GM19035 (cell line): ENCODE data around the gene BEAN1.

Experiments used
- ATAC-seq: cut with Tn5 transposase; IDR thresholded peaks from one replicate; pipeline ENCODE4 v1.9.1; 2021; ENCODE audit not compliant: unreplicated experiment

Gene BEAN1, protein sequence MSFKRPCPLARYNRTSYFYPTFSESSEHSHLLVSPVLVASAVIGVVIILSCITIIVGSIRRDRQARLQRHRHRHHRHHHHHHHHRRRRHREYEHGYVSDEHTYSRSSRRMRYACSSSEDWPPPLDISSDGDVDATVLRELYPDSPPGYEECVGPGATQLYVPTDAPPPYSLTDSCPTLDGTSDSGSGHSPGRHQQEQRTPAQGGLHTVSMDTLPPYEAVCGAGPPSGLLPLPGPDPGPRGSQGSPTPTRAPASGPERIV

DNA sequence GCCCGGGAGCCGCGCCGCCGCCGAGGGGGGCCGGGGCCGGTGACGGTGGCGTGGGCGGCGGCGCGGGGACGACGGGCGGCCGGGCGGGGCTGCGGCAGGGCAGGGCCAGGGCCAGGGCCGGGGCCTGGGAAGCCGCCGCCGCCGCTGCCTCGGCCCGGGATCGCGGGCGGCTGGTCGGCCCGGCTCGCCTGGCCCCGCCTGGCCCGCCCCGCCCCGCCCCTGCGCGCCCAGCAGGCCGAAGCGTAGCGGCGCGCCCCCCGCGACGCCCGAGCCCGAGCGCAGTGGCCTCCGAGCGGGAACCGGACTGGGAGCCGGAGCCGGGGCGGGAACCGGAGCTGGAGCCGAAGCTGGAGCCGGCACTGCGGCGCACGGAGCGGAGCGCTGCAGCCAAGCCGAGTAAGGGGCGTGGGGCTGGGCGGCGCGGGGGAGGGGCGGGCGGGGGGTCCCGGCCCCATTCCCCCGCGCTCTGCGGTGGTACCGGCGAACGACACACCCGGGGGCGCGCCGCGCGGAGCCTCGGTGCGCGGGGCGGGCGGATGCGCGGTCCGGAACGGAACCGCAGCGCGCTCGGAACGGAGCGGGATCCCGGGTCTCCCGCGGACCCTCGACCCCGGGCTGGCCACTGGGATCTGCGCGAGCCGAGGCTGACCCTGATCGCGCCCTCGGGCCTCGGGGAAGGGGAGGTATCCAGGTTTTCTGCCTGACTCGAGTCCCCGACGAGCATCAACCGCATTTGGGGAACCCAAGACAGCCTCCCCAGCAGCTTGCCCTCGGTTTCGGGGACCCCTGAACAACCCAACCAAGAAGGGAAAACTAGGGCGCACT, at the start of gene BEAN1:
BEAN1 (plus strand) TSS at position 260 of the 825 bp plus-strand sequence. CDS start 10,382 bp downstream, outside the sequence.
- ATAC-seq: no peak

DNA sequence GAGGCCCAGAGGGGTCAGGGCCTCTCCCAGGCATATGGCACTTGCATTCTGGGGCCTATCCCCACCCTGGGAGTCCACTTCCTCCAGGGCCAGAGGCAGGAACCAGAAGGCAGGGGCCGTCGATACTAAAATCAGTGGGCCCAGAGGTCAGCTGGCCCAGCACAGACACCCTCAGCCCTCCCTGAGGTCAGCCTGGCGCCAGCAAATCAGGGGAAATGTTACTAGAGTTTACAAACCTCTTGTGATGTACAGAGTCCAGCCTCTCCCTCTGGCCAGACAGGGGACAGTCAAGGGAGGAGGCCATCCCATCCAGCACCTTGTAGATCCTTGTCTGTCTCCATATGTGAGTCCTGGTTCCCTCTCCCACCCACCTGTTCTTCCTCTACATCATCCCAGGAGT, 49.8 kb upstream of the BEAN1 start:
- no peak for ATAC-seq

DNA sequence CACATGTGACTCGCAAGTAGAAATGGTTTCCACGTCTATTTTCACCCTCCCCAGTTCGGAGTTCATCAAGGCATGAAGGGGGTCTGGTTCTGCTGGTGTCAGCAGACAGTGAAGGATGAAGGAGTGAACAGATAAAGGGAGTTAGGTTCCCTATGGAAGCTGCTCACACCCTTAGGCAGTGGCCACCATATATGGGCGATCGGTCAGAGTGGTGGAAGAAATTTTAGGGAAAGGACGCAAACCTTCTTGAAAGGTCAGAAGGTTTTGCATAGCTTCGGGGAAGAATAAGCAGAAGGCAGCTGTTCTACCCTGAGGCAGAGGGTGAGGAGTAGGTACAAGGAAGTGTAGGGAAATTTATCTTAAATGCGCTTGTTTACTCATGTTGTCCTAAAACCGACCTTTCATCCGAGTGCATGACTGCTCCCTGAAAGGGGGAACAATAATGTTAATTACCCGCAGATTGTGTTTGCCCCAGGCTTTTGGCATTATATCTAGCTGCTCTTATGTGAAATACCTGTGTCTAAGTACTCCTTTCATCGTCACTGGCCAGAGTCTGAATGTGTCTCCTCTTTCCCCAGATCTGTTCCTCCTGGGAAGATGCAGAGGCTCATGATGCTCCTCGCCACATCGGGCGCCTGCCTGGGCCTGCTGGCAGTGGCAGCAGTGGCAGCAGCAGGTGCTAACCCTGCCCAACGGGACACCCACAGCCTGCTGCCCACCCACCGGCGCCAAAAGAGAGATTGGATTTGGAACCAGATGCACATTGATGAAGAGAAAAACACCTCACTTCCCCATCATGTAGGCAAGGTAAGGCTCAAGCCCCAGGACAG, 48.1 kb upstream of the BEAN1 start:
- ATAC-seq: no peak

DNA sequence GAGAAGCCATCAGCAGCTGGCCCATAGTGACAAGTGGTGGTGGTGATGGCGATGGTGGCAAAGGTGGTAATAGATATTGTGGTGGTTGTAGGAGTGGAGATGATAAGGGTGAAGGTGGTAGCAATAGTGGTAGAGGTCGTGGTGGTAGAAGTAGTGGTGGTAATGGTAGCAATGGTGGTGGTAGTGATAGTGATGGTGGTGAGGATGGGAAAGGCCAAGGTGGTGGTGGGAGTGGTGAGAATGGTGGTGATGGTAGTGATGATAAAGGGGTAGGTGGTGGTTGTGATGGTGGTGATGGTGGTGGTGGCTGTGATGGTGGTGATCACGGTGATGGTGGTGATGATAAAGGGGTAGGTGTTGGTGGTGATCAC, 47.5 kb upstream of the BEAN1 start:
- no peak for ATAC-seq

DNA sequence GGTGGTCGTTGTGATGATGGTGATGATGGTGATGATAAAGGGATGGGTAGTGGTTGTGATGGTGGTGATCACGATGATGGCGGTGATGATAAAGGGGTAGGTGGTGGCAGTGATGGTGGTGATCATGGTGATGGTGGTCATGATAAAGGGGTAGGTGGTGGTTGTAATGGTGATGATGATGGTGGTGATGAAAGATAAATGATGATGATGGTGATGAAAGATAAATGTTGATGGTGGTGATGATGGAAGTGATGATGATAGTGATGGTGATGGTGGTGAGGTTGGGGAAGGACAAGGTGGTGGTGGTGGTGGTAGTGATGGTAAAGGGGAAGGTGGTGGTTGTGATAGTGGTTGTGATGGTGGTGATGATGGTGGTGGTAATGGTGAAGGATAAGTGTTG, 46.7 kb upstream of the BEAN1 start:
- ATAC-seq: no peak

DNA sequence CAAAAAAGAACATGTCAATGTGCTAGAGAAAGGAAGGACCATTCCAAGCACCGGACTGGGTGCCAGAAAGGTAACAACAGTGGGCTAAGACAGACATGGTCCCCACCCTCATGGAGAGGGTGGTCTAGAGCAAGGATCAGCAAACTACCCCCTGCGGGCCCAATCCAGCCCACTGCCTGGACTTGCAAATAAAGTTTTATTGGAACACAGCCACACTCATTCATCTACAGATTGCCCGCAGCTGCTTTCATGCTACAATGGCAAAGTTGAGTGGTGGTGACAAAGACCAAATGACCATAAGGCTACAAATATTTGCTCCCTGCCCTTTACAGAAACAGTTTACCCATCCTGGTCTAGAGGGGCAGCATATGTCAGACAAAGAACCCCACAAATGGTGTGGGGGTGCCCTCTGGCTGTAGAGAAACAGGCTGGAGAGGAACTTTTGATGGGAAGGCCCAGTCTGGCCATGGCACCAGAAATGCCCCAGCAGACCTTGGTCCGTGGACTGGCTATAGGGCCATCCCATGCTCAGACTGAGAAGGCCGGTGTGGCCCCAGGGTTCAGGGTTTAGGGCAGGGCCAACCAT, 45.4 kb upstream of the BEAN1 start:
- ATAC-seq: no peak

DNA sequence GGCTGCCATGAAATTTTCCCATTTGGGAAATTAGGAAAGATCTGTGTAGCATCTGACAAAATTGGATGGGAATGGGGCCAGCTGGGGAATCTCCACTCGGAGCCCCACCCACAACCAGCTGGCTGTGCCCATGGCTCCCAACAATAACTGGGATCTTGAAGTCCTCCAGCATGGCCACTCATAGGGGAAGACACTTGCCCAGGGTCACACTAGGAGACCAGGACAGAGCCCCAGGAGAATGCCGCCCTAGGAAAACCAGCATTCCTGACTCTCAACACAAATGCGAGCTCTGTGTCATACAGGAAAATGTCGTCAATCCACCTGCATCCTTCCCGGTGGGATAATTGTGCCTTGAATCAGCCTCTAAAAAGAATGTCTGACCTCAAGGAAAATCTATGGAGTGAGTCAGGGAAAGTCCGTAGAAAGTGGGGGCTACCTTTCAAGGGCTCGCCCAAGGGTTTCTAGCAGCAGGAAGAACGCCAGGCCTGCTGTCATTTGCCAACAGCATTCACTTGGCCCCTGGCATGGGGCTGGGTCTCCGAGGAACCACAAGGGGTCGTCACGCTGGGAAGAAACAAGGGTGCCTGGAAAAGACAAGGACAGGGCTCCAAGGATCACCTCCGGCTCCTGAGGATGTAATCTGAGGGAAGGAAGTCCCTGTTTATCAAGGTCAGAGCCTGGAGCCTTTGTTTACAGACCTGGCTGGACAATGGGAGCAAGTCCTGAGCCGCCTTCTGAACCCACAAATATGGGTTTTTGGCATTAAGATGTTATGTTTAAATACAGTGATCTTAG, 44.7 kb upstream of the BEAN1 start:
- ATAC-seq: no peak

DNA sequence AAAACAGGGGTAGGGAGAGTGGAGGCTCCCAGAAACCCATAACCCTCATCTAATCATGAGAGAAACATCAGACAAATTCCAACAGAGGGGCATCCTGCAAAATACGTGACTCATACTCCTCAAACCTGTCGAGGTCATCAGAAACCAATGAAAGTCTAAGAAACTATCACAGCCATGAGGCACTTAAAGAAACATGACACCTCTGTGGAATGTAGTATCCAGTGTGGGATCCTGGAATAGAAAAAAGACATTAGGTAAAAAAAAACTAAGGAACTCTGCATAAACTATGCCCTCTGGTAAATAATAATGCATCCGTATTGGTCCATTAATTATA, 44.2 kb upstream of the BEAN1 start:
- ATAC-seq: no peak

DNA sequence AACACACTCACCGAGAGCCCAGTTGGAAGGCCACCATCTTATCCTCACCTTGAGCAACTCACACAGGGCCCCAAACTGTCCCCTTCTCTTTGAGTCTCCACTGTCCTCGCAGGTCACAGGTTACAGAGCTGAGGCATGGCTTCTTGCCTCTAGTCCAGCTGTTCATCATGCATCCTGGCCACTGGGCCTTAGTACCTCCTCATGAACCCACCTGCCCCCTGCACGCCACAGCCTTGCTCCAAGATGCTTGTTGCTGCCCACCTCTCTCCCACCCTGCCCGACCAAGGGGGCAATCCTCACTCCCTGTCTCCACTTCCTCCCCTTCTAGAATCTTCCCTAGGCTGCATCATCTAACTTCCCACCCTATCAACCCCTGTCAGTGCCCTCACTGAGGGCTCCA, 43.5 kb upstream of the BEAN1 start:
- ATAC-seq: no peak

DNA sequence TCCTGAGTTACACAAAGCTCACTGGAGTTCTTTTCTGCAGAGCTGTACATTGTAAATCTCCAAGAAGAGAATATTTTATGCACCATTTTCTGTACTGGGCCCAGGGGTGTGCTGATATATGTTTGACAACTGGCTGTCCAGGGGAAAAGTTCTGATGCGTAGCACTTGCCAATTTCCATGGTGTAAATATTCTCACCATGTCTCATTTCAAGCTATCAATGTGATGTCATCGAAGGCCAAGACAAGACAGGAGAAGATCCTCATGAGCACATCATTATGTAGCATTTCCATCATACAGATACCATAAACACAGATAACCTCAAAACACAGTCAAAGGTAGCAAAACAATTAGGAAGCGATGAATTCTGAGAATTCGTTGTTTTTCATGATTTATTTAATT, 41.7 kb upstream of the BEAN1 start:
- no peak for ATAC-seq

DNA sequence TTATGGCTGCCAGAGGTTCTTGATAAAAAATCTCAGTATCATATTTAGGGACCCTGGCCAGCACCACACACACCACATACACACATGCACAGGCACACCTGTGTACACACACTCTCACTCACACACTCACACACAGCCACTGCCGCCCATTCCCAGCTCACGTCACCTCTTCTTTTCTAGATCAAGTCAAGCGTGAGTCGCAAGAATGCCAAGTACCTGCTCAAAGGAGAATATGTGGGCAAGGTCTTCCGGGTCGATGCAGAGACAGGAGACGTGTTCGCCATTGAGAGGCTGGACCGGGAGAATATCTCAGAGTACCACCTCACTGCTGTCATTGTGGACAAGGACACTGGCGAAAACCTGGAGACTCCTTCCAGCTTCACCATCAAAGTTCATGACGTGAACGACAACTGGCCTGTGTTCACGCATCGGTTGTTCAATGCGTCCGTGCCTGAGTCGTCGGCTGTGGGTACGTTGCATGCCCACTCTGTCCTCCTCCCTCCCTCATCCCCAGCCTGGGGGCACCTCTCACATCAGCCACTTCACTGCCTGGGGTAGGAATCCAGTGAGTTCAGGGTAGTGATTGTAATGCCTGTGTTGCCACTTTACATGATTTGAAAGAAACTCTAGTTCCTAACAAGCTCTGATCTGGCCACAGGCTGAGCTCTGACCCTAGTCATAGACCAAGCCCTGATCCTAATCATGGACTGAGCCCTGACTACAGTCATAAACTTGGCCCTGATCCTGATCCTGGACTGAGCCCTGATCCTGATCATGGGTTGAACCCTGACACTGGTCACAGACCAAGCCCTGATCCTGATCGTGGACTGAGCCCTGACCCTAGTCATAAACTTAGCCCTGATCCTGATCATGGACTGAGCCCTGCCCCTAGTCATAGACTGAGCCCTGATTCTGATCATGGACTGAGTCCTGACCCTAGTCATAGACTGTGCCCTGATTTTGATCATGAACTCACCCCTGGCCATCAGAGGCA, 40.2 kb upstream of the BEAN1 start:
- no peak for ATAC-seq

DNA sequence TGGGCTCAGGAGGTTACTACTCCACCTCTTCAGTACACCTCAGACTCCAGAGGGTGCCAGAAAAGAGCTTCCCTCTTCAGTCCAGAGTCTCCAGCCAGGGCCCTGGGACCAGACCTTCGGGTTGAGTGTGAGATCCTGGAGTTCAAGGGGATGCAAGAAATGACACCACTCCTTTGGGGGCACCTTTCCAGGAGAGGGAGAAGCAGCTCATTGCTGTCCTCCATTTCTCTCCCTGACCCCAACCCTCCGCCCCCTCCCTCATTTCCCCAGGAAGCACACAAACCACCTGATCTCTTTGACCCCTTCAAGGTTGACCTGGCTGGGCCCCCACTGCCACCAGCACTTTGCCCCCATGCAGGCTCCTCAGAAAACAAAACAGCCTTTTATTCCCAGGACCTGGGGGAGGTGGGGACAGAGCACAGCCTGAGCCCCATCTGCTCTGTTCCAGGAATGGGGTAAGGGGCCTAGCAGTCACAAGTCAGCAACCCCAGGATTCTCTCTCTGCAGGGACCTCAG, 39.2 kb upstream of the BEAN1 start:
- ATAC-seq: no peak

DNA sequence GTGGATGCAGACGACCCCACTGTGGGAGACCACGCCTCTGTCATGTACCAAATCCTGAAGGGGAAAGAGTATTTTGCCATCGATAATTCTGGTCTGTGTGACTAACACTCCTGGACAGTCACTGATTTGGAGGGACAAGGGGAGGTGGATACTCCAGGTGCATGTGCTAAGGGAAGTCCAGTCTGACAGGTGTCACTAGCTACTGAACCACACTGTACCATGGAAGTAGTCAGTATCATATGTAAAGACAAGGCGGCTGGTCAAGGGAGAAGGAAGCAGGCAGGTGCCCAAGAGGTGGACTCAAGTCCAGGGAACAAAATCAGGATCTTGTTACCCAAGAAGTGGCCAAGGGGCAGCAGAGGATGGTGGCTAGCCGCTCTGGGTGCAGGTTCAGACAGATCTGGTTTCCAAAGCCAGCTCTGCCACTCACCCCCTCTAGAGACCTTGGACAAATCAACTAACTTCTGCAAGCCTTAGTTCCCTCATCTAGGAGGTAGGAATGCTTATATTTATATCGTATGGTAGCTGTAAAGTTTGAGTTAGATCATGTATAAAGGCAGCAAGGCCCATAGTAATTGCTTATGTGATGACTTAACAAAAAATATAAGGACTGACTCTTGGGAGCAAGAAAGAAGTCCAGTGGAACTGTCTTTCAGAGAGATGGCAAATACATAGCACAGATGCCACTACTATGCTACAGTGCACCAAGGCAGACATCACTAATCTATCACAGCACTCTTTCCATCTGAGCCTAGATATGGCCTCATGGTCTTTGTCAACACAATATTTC, 38.5 kb upstream of the BEAN1 start:
- no peak for ATAC-seq

DNA sequence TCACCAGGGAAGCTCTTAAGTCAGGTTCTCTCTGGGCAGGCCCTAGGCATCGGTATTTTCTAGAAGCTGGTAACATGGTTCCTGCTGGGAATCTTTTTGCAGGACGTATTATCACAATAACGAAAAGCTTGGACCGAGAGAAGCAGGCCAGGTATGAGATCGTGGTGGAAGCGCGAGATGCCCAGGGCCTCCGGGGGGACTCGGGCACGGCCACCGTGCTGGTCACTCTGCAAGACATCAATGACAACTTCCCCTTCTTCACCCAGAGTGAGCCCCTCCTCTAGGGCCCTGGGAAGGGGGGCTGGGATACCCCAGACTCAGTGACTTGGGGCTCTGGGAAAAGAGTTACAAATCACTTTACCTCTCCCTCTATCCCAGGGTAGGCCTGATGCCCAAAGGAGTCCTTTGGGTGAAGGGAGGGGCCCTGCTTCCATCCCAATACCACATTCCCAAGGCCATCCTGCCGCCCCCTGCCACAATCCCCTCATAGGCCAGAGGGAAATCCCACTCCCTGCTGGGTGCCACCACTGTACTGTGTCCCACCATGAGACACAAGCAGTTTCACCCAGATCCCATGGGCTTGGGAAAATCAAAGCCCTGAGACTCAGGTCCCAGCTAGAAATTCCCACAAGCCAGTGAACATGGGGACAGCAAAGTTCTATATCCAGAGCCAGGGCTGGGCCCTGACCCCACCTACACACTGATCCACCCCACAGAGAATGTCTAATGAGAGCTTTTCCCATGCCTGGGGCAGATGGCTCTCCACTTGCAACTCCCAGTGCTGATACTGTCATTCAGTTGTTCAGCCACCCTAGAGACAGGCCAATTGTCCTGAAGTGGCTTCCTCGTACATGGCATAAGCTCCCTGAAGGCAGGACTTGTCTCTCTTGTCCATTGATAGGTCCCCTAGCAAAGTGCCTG, 37.6 kb upstream of the BEAN1 start:
- ATAC-seq: no peak

DNA sequence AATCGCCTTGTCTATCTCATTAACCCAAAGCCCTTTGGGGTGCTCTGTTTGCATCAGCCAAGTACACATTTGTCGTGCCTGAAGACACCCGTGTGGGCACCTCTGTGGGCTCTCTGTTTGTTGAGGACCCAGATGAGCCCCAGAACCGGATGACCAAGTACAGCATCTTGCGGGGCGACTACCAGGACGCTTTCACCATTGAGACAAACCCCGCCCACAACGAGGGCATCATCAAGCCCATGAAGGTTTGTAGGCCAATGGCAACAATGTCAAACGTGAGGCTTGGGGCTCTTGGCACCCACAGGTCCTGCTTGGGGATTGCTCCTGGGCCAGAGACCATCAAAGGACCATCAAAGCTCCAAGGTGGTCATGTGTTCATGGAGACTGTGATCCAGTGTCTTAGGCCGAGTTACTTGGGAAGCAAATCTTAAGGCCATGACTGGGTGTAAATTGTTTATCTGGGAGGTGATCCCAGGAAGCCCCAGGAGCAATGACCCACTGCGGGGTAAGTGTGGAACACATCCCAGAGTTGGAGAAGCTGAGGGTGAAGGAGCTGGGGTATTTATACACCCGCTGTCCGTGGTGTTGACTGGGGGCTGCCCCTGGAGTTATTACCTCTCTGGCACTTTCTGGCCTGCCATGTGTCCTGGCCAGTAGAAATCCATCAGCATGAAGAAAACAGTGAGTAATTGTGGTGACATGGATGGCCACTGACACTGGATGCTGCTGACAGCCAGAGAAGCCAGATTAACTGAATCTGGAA, 36.6 kb upstream of the BEAN1 start:
- ATAC-seq: no peak

DNA sequence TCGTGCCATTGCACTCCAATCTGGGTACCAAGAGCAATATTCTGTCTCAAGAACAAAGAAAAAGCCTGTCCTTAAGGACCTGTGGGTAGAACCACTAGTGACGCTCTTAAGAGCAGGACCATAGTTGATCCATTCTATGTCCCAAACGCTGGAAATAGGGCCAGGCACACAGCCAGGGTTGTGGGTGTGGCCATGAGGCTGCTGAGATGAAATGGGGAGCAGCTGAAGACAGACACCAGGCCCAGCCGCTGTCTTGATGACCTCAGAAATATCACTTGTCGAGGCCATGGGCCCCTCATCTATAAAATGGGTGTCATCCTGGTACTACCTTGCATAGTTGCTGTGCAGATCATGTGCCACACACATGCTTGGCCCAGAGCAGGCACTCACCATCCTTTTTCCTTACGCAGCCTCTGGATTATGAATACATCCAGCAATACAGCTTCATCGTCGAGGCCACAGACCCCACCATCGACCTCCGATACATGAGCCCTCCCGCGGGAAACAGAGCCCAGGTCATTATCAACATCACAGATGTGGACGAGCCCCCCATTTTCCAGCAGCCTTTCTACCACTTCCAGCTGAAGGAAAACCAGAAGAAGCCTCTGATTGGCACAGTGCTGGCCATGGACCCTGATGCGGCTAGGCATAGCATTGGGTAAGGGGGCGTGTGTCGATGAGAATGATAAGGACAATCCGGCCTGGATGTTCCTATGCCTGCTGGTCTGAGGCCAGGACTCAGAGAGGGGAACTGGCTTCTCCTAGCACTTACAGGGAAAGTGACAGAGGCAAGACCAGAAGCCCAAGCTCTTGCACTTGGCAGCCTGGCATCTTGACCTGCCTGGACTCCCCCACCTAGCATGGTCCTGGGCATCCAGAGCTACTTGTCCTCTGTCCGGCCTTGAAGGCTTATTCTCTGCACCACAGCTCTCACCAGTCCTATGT, 35.1 kb upstream of the BEAN1 start:
- ATAC-seq: no peak
